ENCODE data around the gene AKNAD1. TPM values are rescaled to one million over a fixed set of nuclear protein-coding genes. Genes with fewer than 3 reads are reported as not detected.

The AKNAD1 gene
- total RNA-seq, 4 donors from 2014 or later = 0.29 to 23.3 (median 0.98) TPM; not detected in 1

DNA sequence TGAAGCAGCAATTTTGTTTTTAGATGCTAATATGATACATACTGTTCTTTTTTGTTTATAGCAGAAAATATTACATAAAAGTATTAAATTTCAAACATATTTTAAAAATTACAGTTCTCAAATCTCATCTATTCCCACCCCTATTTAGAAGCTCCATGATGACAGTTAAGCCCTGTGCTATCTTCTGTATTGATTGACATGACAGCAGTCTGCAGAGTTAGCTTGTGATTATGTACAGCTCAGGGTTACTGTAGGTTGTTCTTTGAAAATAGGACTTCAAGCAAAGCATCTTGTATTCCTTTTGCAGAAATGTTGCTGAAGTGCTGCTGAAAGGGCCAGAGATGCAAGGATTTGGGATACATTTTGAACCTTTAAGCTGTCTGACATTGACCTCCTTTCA is 28.1 kb upstream of the AKNAD1 start:
- no peak for TF ChIP-seq POLR2A (IDR thresholded peaks at IDR 0.05)
- TF ChIP-seq, protein P1, sequence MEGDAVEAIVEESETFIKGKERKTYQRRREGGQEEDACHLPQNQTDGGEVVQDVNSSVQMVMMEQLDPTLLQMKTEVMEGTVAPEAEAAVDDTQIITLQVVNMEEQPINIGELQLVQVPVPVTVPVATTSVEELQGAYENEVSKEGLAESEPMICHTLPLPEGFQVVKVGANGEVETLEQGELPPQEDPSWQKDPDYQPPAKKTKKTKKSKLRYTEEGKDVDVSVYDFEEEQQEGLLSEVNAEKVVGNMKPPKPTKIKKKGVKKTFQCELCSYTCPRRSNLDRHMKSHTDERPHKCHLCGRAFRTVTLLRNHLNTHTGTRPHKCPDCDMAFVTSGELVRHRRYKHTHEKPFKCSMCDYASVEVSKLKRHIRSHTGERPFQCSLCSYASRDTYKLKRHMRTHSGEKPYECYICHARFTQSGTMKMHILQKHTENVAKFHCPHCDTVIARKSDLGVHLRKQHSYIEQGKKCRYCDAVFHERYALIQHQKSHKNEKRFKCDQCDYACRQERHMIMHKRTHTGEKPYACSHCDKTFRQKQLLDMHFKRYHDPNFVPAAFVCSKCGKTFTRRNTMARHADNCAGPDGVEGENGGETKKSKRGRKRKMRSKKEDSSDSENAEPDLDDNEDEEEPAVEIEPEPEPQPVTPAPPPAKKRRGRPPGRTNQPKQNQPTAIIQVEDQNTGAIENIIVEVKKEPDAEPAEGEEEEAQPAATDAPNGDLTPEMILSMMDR (IDR thresholded peaks at IDR 0.05) = no peak
- intact Hi-C loops (cut with DNase I; ENCODE audit: low total_unique reads) = no loop called here
- no peaks in the 10 kb centered on the region for H3K9me3 ChIP-seq
- H3K36me3 ChIP-seq = no peaks in the 10 kb centered on the region
- no peak overlapping the region for H3K27ac ChIP-seq
- DNase-seq = no peak
- no peak overlapping the region for H3K4me3 ChIP-seq
- no peaks in the 10 kb centered on the region for H3K27me3 ChIP-seq
- H3K4me1 ChIP-seq = no peaks in the 10 kb centered on the region

DNA sequence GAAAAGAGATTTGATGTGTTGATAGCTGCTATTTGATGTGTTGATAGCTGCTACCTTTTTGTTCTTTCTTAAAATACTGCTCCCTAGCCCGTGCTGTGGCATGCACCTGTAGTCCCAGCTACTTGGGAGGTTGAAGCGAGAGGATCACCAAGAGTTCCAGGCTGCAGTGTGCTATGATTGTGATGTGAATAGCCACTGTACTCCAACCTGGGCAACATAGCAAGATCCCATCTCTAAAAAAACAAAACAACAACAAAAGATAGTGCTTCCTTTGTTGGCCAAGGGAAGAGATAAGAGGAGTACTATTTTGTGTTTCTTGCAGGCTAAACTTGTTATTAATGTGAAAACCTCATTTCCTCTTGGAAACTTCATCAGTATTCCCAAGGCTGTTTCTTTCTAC is 25.9 kb upstream of the AKNAD1 start:
- no peak for DNase-seq
- Histone ChIP-seq H3K4me1 (no peaks in the 10 kb centered on the region), H3K36me3 (no peaks in the 10 kb centered on the region), H3K27me3 (no peaks in the 10 kb centered on the region), H3K27ac (no peak overlapping the region), H3K9me3 (no peaks in the 10 kb centered on the region), H3K4me3 (no peak overlapping the region)
- TF ChIP-seq, protein P1 (IDR thresholded peaks at IDR 0.05) = no peak
- intact Hi-C loops (cut with DNase I; ENCODE audit: low total_unique reads) = no loop called here

DNA sequence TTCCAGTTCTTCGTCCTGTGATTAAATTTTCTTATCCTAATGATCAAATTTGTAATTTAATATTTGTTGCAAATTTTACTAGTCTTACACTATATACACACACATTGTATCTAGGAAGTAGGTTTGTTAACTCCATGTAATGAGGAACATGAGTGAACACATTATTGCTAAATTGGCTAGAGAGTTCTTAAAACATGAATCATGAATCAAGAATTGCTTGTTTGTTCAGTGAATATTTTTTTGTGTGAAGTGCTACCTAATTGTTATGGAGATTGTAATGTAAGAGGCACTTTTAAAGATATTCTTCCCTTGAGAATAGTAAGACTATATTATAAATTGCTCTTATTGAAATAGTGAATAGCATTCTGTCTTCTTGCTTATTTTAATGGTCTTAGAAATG is 24.5 kb upstream of the AKNAD1 start:
- no peak overlapping the region for H3K27ac ChIP-seq
- no peaks in the 10 kb centered on the region for H3K9me3 ChIP-seq
- H3K4me3 ChIP-seq = no peak overlapping the region
- no peak for DNase-seq
- intact Hi-C loops (cut with DNase I; ENCODE audit: low total_unique reads) = no loop called here
- H3K36me3 ChIP-seq = no peaks in the 10 kb centered on the region
- no peaks in the 10 kb centered on the region for H3K4me1 ChIP-seq
- TF ChIP-seq POLR2A (IDR thresholded peaks at IDR 0.05) = no peak
- TF ChIP-seq, protein P1 (IDR thresholded peaks at IDR 0.05) = no peak
- no peaks in the 10 kb centered on the region for H3K27me3 ChIP-seq

DNA sequence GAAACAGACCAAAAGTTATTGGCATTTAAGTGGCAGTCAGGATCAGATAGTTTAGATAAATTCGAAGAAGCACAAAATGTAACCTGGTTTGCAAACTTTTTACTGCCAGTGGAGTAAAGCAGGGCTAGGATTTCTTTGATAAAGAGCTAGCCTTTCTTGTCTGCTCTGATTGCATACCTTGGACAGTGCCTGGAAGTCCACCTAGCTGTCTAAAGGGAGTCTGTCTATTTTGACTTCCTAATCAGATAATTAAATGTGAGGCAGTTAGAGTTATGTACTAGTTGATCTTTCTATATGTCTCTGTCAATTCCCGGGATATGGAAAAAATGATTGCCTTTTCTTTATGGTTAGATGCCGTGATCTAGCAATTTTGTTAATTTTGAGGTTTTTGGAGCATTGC is 24.0 kb upstream of the AKNAD1 start:
- no peak for DNase-seq
- Histone ChIP-seq H3K9me3 (no peaks in the 10 kb centered on the region), H3K27ac (no peak overlapping the region), H3K27me3 (no peaks in the 10 kb centered on the region), H3K4me1 (no peaks in the 10 kb centered on the region), H3K4me3 (no peak overlapping the region), H3K36me3 (no peaks in the 10 kb centered on the region)
- intact Hi-C loops (cut with DNase I; ENCODE audit: low total_unique reads) = no loop called here
- TF ChIP-seq, protein P1 (IDR thresholded peaks at IDR 0.05) = no peak
- TF ChIP-seq POLR2A (IDR thresholded peaks at IDR 0.05) = no peak

DNA sequence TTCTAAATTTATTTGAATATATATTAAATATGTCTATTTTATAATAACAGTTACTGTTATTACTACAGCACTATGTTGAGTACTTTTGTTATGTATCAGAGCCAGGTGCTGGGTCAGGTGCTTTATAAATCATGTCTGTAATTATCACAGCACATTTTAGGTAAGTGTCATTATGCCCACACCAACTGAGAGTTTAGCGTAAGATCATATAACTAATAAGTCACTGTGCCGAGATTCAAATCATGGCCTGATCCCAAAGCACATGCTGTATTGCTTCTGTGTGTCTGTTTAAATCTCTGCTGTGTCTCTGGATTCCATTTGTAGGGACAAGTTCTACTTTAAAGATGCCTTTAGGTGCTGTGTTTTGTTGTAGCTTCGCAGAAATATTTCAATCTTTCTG is 21.8 kb upstream of the AKNAD1 start:
- intact Hi-C loops (cut with DNase I; ENCODE audit: low total_unique reads) = no loop called here
- Histone ChIP-seq H3K27me3 (no peaks in the 10 kb centered on the region), H3K9me3 (no peaks in the 10 kb centered on the region), H3K36me3 (no peaks in the 10 kb centered on the region), H3K4me3 (no peak overlapping the region), H3K27ac (peak overlapping the region in 1 of 2 donors; percentile 5), H3K4me1 (no peaks in the 10 kb centered on the region)
- no peak for DNase-seq
- TF ChIP-seq, protein P1 (IDR thresholded peaks at IDR 0.05) = no peak
- no peak for TF ChIP-seq POLR2A (IDR thresholded peaks at IDR 0.05)

Data from uterus (tissue), 4 donors.